SH-SY5Y (cell line): ENCODE results near the gene ANKRD29.

Experiments used
- GATA2 ChIP-seq: IDR thresholded peaks from 2 replicates; pipeline ENCODE4 v1.6.1; 2011; ENCODE audit warnings: mild to moderate bottlenecking, low read depth, low read length
- GATA3 ChIP-seq: IDR thresholded peaks from 2 replicates; pipeline ENCODE4 v1.6.1; 2011; ENCODE audit warnings: low read depth, mild to moderate bottlenecking, low read length, moderate library complexity

DNA sequence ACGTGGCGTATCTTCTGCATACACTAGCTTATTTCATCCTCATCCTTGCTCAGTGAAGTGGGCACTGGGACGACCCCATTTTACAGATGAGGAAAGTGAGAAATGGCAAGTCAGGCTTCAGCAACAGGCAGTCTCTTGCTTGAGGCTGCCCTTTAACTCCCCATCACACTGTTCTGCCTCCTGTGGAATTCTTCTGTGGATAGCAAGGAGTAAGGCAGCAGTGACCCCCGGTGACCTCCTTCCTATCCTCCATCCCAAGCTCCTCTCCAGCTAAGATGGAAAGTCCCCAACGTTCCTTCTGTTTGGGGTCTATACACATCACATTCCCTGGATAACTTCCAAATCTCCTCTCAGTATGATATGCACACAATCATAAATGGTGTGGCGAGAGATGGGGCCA, 10.5 kb downstream of the ANKRD29 start:
- no peak for TF ChIP-seq GATA2
- TF ChIP-seq GATA3: no peak
